Lower leg skin (tissue), 3 donors: ENCODE data around the gene SMU1.

Source experiments
- CTCF ChIP-seq, 3 donors: fragments of 450-650 bp; IDR thresholded peaks; one replicate each; pipeline ENCODE4 v1.5.1; 2016; ENCODE audit warnings: antibody characterized with exemption in 3 of 3, mild to moderate bottlenecking in 3 of 3, moderate library complexity in 2 of 3
- POLR2A ChIP-seq, 2 donors: fragments of 450-650 bp; IDR thresholded peaks; one replicate each; pipeline ENCODE4 v1.6.1; 2016 to 2017; ENCODE audit warnings: antibody characterized with exemption in 2 of 2, mild to moderate bottlenecking in 1 of 2, moderate library complexity in 1 of 2

GRCh38 chr9:33068991-33069390 is 7.5 kb downstream of the SMU1 start:
- no peak for TF ChIP-seq CTCF (IDR thresholded peaks at IDR 0.05)
- no peak for TF ChIP-seq POLR2A (IDR thresholded peaks at IDR 0.05)
